T-helper 1 cell (primary cell): Measurements from ENCODE around the gene C1orf21.

ENCODE experiments used
- DNase-seq, 5 donors: peaks; one replicate each; pipeline ENCODE4 v3.0.0-alpha.2; 2012 to 2020

The C1orf21 gene

GRCh38 chr1:184487531-184488193, 100.8 kb downstream of the C1orf21 start:
- no peak for DNase-seq

- DNase-seq, result no peak
These were observed 103.1 kb downstream of the C1orf21 start for GRCh38 chr1:184489908-184490307.

GRCh38 chr1:184492536-184492935, 105.7 kb downstream of the C1orf21 start:
- DNase-seq, result no peak

- DNase-seq, result no peak
These were observed 107.2 kb downstream of the C1orf21 start for GRCh38 chr1:184493987-184494388.

GRCh38 chr1:184494929-184495328, 108.1 kb downstream of the C1orf21 start:
- DNase-seq, result peak in 1 of 5 donors; percentile 4

GRCh38 chr1:184497959-184498723, 111.3 kb downstream of the C1orf21 start:
- no peak for DNase-seq

- DNase-seq, result no peak
These were observed 112.8 kb downstream of the C1orf21 start for GRCh38 chr1:184499616-184500015.

GRCh38 chr1:184502161-184502560, 115.3 kb downstream of the C1orf21 start:
- DNase-seq, result no peak

GRCh38 chr1:184503221-184503749, 116.5 kb downstream of the C1orf21 start:
- DNase-seq, result no peak

- DNase-seq, result no peak
These were observed 117.5 kb downstream of the C1orf21 start for GRCh38 chr1:184504040-184504954.

GRCh38 chr1:184504955-184505338, 118.1 kb downstream of the C1orf21 start:
- no peak for DNase-seq

- no peak for DNase-seq
These were observed 119.7 kb downstream of the C1orf21 start for GRCh38 chr1:184506481-184506880.

- DNase-seq, result no peak
These were observed 120.3 kb downstream of the C1orf21 start for GRCh38 chr1:184507165-184507564.

- no peak for DNase-seq
These were observed 120.9 kb downstream of the C1orf21 start for GRCh38 chr1:184507604-184508280.

GRCh38 chr1:184509105-184509504, 122.3 kb downstream of the C1orf21 start:
- DNase-seq, result no peak

- no peak for DNase-seq
These were observed 123.3 kb downstream of the C1orf21 start for GRCh38 chr1:184510110-184510509.

- DNase-seq, result no peak
These were observed 125.9 kb downstream of the C1orf21 start for GRCh38 chr1:184512724-184513123.

- DNase-seq, result no peak
These were observed 126.6 kb downstream of the C1orf21 start for GRCh38 chr1:184513421-184513820.

GRCh38 chr1:184513966-184514365, 127.1 kb downstream of the C1orf21 start:
- no peak for DNase-seq

GRCh38 chr1:184514447-184514846, 127.6 kb downstream of the C1orf21 start:
- DNase-seq, result no peak

GRCh38 chr1:184517130-184517529, 130.3 kb downstream of the C1orf21 start:
- DNase-seq, result no peak

- DNase-seq, result no peak
These were observed 132.0 kb downstream of the C1orf21 start for GRCh38 chr1:184518736-184519357.
